ENCODE data around the gene ALDH16A1. TPM values are rescaled to one million over a fixed set of nuclear protein-coding genes. Genes with fewer than 3 reads are reported as not detected.
A peak's percentile ranks its signal among the peaks of the same experiment; 100 is the strongest.

Gene ALDH16A1
- total and polyA plus RNA-seq, 2 donors (not counting 3 experiments of a cell fraction or from before 2014, with no cell fraction given), result 27.6 to 33.2 TPM

GRCh38 chr19:49496574-49497008, 43.6 kb downstream of the ALDH16A1 start:
- DNase-seq (ENCODE audit: low read depth, low spot score) (no peak), FAIRE-seq (no peak)
- Histone ChIP-seq H2AFZ (ENCODE audit: low read depth, low read length) (no peak overlapping the region), H3K9ac (replicated peaks; ENCODE audit: extremely low read depth, insufficient read depth, low read length) (peak overlapping the region; percentile 100), H3K4me3 (replicated peaks in 1 of 3; ENCODE audit: insufficient read depth in 1 of 3, low read depth in 1 of 3, low read length in 3 of 3) (peak overlapping the region; percentile 85 to 100 (median 97)), H3K27ac (ENCODE audit: insufficient read depth, low read depth, low read length) (peak overlapping the region; percentile 91), H3K4me1 (ENCODE audit: control insufficient read depth, extremely low read depth, insufficient read depth, low read length) (peaks cover 36% of the 10 kb centered on the region), H3K79me2 (ENCODE audit: control insufficient read depth, insufficient read depth, low read length) (peaks cover 29% of the 10 kb centered on the region), H3K4me2 (ENCODE audit: insufficient read depth, low read length) (peak overlapping the region; percentile 90), H3K9me1 (replicated peaks; ENCODE audit: control insufficient read depth, extremely low read depth, insufficient read depth, low read length) (no peaks in the 10 kb centered on the region), H3K9me3 (replicated peaks; ENCODE audit: control insufficient read depth, insufficient read depth, low read length) (no peaks in the 10 kb centered on the region), H4K20me1 (replicated peaks; ENCODE audit: control insufficient read depth, extremely low read depth, insufficient read depth, low read length) (peaks cover 3% of the 10 kb centered on the region), H3K36me3 (ENCODE audit: control insufficient read depth in 2 of 2, extremely low read depth in 1 of 2, insufficient read depth in 2 of 2, low read length in 2 of 2) (peaks cover 16 to 36% of the 10 kb centered on the region in 2 experiments), H3K27me3 (ENCODE audit: control insufficient read depth in 2 of 2, insufficient read depth in 2 of 2, low read length in 2 of 2) (no peaks in the 10 kb centered on the region)
- TSS peak; percentile 51 for BruUV-seq (replicated peaks)
- ChIA-PET POLR2A (interaction anchor here (1.0 to 3.1 kb wide), 4 partner anchors 12 to 84 kb away, joined by 3 to 9 read pairs (median 5); partner anchors contain the start of genes NOSIP, PRRG2 and RCN3), CTCF (interaction anchor here (0.9 to 2.6 kb wide), 6 partner anchors 8 to 50 kb away, joined by 3 to 8 read pairs (median 4); no protein-coding TSS in a partner anchor)
- intact Hi-C loops (cut with micrococcal nuclease), result loop anchor here (1.0 to 5.0 kb wide), 3 partner anchors 9 to 311 kb away; partner anchors contain the start of genes RPL13A and RRAS
- dilution Hi-C loops (cut with MboI; ENCODE audit: extremely low pct_ligation_motif_present, low sequenced_read_pairs), result no loop called here
- TF ChIP-seq MAX (IDR thresholded peaks at IDR 0.05; ENCODE audit: insufficient read depth, insufficient read length) (no peak), MYC (IDR thresholded peaks at IDR 0.05; ENCODE audit: low read depth, low read length) (no peak), GATA2 (IDR thresholded peaks at IDR 0.05; ENCODE audit: insufficient read depth, insufficient read length, low read depth, low read length) (no peak), EZH2 (IDR thresholded peaks at IDR 0.05; ENCODE audit: borderline replicate concordance, low read depth, low read length, severe bottlenecking) (no peak), FOS (IDR thresholded peaks at IDR 0.05; ENCODE audit: borderline replicate concordance, insufficient read depth, low read length) (no peak), JUN (IDR thresholded peaks at IDR 0.05; ENCODE audit: borderline replicate concordance, insufficient read depth, insufficient read length, low read depth) (no peak), POLR2A (IDR thresholded peaks at IDR 0.05; ENCODE audit: low read depth, low read length) (no peak), CTCF (IDR thresholded peaks at IDR 0.05; ENCODE audit: extremely low read depth in 1 of 2, insufficient read depth in 1 of 2, low read depth in 1 of 2, low read length in 2 of 2) (no peak), POLR2AphosphoS5 (IDR thresholded peaks at IDR 0.05; ENCODE audit: insufficient read depth, low read depth, low read length) (no peak)
